Astrocyte of the spinal cord (primary cell): ENCODE measurements around the gene HS3ST3A1.
A peak's percentile ranks its signal among the peaks of the same experiment; 100 is the strongest.

Source experiments
- DNase-seq: peaks from one replicate; pipeline ENCODE4 v3.0.0; 2011; ENCODE audit warnings: low read depth, low spot score
- H3K4me3 ChIP-seq: 2 replicates; pipeline ENCODE4 v1.5.1; 2011; ENCODE audit warnings: low read depth, mild to moderate bottlenecking, low read length, moderate library complexity
- CTCF ChIP-seq: IDR thresholded peaks from 2 replicates; pipeline ENCODE4 v1.5.1; 2012; ENCODE audit warnings: low read depth, mild to moderate bottlenecking, low read length, inconsistent platforms
- in situ Hi-C: cut with HindIII; loops from 2 replicates; pipeline ENCODE4 v1.10.0; 2017; ENCODE audit warnings: low sequenced_read_pairs

Gene HS3ST3A1

GRCh38 chr17:13569398-13570123 is 32.2 kb downstream of the HS3ST3A1 start:
- H3K4me3 ChIP-seq, result no peak overlapping the region
- in situ Hi-C loops, result no loop called here
- peak; percentile 80 for DNase-seq
- no peak for TF ChIP-seq CTCF

- no peak overlapping the region for H3K4me3 ChIP-seq
- TF ChIP-seq CTCF, result no peak
- DNase-seq, result peak; percentile 89
- in situ Hi-C loops, result no loop called here
These were observed 32.9 kb downstream of the HS3ST3A1 start for GRCh38 chr17:13568582-13569397.

- H3K4me3 ChIP-seq, result no peak overlapping the region
- no peak for TF ChIP-seq CTCF
- DNase-seq, result no peak
- in situ Hi-C loops, result no loop called here
These were observed 37.9 kb downstream of the HS3ST3A1 start for GRCh38 chr17:13563866-13564265.

- H3K4me3 ChIP-seq, result no peak overlapping the region
- in situ Hi-C loops, result no loop called here
- peak; percentile 71 for DNase-seq
- no peak for TF ChIP-seq CTCF
These were observed 39.4 kb downstream of the HS3ST3A1 start for GRCh38 chr17:13562271-13562800.

GRCh38 chr17:13561606-13562270 is 40.0 kb downstream of the HS3ST3A1 start:
- in situ Hi-C loops, result no loop called here
- DNase-seq, result peak; percentile 95
- H3K4me3 ChIP-seq, result no peak overlapping the region
- TF ChIP-seq CTCF, result no peak

- in situ Hi-C loops, result no loop called here
- no peak for TF ChIP-seq CTCF
- no peak overlapping the region for H3K4me3 ChIP-seq
- no peak for DNase-seq
These were observed 40.8 kb downstream of the HS3ST3A1 start for GRCh38 chr17:13560935-13561334.
